RWPE2 (cell line): ENCODE data around the gene GMPR.
A peak's percentile ranks its signal among the peaks of the same experiment; 100 is the strongest.

Source experiments
- ATAC-seq: fragments of 200-7000 bp; cut with Tn5 transposase; 3 replicates; pipeline ENCODE4 v1.9.1; 2021; ENCODE audit warnings: low read depth
- DNase-seq: peaks from one replicate; pipeline ENCODE4 v3.0.0-alpha.2; 2020; ENCODE audit warnings: low spot score
- H3K27ac ChIP-seq: fragments of 450-650 bp; 2 replicates; pipeline ENCODE4 v1.5.1; 2017; ENCODE audit warnings: mild to moderate bottlenecking; ENCODE audit not compliant: poor library complexity, severe bottlenecking
- H3K27me3 ChIP-seq: fragments of 250-450 bp; sonication (Bioruptor Pico); 2 replicates; pipeline ENCODE4 v1.5.1; 2021; ENCODE audit warnings: mild to moderate bottlenecking, moderate library complexity; ENCODE audit not compliant: insufficient read depth, poor library complexity, severe bottlenecking
- H3K36me3 ChIP-seq: fragments of 250-450 bp; sonication (Bioruptor Pico); 2 replicates; pipeline ENCODE4 v1.5.1; 2020; ENCODE audit warnings: low read depth, mild to moderate bottlenecking, moderate library complexity
- H3K4me1 ChIP-seq: fragments of 250-450 bp; sonication (Bioruptor Pico); 2 replicates; pipeline ENCODE4 v1.5.1; 2021; ENCODE audit warnings: mild to moderate bottlenecking, moderate library complexity; ENCODE audit not compliant: insufficient read depth, poor library complexity, severe bottlenecking
- H3K4me3 ChIP-seq: fragments of 250-450 bp; sonication (Bioruptor Pico); 2 replicates; pipeline ENCODE4 v1.5.1; 2021; ENCODE audit warnings: mild to moderate bottlenecking, moderate library complexity; ENCODE audit not compliant: severe bottlenecking
- H3K9me3 ChIP-seq: fragments of 250-450 bp; sonication (Bioruptor Pico); 2 replicates; pipeline ENCODE4 v1.5.1; 2021; ENCODE audit warnings: mild to moderate bottlenecking, moderate library complexity; ENCODE audit not compliant: severe bottlenecking
- TF ChIP-seq, protein P1 (sequence below): fragments of 450-650 bp; IDR thresholded peaks from one replicate; pipeline ENCODE4 v1.5.1; 2017; ENCODE audit warnings: mild to moderate bottlenecking, moderate library complexity; ENCODE audit not compliant: poor library complexity, severe bottlenecking

Gene GMPR

GRCh38 chr6:16238963-16239797 is 793 bp downstream of the GMPR start:
- Histone ChIP-seq H3K36me3 (no peaks in the 10 kb centered on the region), H3K27me3 (no peaks in the 10 kb centered on the region), H3K4me3 (peak overlapping the region; percentile 35), H3K9me3 (no peaks in the 10 kb centered on the region), H3K27ac (no peak overlapping the region), H3K4me1 (peaks cover 8% of the 10 kb centered on the region)
- TF ChIP-seq, protein P1, sequence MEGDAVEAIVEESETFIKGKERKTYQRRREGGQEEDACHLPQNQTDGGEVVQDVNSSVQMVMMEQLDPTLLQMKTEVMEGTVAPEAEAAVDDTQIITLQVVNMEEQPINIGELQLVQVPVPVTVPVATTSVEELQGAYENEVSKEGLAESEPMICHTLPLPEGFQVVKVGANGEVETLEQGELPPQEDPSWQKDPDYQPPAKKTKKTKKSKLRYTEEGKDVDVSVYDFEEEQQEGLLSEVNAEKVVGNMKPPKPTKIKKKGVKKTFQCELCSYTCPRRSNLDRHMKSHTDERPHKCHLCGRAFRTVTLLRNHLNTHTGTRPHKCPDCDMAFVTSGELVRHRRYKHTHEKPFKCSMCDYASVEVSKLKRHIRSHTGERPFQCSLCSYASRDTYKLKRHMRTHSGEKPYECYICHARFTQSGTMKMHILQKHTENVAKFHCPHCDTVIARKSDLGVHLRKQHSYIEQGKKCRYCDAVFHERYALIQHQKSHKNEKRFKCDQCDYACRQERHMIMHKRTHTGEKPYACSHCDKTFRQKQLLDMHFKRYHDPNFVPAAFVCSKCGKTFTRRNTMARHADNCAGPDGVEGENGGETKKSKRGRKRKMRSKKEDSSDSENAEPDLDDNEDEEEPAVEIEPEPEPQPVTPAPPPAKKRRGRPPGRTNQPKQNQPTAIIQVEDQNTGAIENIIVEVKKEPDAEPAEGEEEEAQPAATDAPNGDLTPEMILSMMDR: peak; percentile 44
- DNase-seq (no peak), ATAC-seq (peak; percentile 51)

DNA sequence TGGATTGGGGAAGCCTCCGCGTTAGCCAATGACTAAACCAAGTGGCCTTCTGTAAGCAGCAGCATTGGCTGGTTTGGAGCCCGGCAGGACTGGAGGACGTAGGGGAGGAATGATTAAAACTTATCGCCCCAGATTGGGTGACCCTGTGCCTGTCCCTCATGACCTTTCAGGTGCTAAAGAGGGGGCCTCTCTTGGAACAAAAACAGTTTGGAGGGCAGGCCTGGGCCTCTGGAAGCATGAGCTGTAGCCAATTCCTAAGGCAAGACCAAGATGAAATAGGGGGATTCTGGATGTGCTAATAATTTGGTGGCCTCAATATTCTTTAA is 1.4 kb downstream of the GMPR start:
- peaks cover 10% of the 10 kb centered on the region for H3K4me1 ChIP-seq
- H3K36me3 ChIP-seq: no peaks in the 10 kb centered on the region
- ATAC-seq: peak; percentile 80; the same call in 1 of the 3 replicates
- no peaks in the 10 kb centered on the region for H3K9me3 ChIP-seq
- DNase-seq: no peak
- TF ChIP-seq, protein P1: peak; percentile 18
- H3K27ac ChIP-seq: no peak overlapping the region
- H3K4me3 ChIP-seq: no peak overlapping the region
- H3K27me3 ChIP-seq: no peaks in the 10 kb centered on the region

DNA sequence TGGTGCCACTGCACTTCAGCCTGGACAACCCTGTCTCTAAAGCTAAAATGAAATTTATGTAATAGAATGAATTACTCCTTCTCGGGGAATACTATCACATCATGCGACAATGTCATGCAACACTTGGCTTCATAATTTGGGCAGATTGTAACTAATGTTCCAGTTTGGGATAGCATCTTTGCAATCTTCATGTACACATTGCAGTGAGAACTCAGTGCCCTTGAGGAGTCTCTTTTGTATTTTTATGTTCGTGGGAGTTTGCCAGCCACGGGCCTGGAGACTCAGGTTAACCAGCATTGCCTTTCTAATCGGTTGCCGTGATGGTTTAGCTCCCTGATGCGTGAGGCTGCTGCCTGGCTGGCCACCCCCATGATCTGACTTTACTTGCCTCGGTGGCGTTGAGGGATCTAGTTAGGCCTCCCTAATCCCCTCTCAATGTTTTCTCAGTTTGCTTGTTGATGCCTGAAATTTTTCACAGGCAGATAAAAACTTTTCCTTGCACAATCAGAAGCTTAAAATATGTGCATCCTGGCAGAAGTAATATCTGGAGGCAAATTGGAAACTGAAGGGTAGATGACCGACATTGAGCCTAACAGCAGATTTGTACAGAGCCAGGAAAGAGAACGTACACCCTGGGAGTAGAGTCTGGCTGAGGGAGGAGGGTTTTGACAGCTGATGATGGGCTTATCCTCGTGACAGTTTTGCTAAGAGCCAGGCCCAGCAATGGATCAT is 2.4 kb downstream of the GMPR start:
- Histone ChIP-seq H3K36me3 (no peaks in the 10 kb centered on the region), H3K4me3 (no peak overlapping the region), H3K27me3 (no peaks in the 10 kb centered on the region), H3K4me1 (peaks cover 14% of the 10 kb centered on the region), H3K9me3 (no peaks in the 10 kb centered on the region), H3K27ac (no peak overlapping the region)
- no peak for DNase-seq
- TF ChIP-seq, protein P1: no peak
- no peak for ATAC-seq

GRCh38 chr6:16241321-16241689 is 2.9 kb downstream of the GMPR start:
- TF ChIP-seq, protein P1: no peak
- no peak for ATAC-seq
- Histone ChIP-seq H3K9me3 (no peaks in the 10 kb centered on the region), H3K4me3 (no peak overlapping the region), H3K4me1 (peaks cover 14% of the 10 kb centered on the region), H3K36me3 (no peaks in the 10 kb centered on the region), H3K27ac (no peak overlapping the region), H3K27me3 (no peaks in the 10 kb centered on the region)
- no peak for DNase-seq

DNA sequence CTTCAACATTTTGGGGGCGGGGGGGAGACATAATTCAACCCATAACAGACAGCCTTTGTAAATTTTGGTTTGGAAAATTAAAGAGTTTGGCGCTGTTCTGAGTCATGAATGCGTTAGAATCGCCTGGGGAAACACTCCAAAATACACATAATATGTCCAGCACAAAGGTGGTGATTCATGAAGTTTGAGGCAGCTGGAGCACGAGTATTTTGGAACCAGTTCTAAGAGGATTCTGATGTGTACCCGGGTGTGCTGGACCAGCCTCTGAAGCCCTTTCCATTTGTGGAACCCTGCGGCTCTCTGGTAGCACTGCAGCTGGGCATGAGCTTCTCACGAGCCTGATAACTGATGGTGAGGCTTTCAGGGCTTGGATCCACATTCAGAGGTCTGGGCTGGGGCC is 4.7 kb downstream of the GMPR start:
- H3K27ac ChIP-seq: no peak overlapping the region
- no peaks in the 10 kb centered on the region for H3K27me3 ChIP-seq
- no peak overlapping the region for H3K4me3 ChIP-seq
- H3K4me1 ChIP-seq: peaks cover 14% of the 10 kb centered on the region
- no peaks in the 10 kb centered on the region for H3K36me3 ChIP-seq
- DNase-seq (no peak), ATAC-seq (peak; percentile 59)
- TF ChIP-seq, protein P1: no peak
- no peaks in the 10 kb centered on the region for H3K9me3 ChIP-seq
